ENCODE measurements around the gene WDR1. TPM values are rescaled to one million over a fixed set of nuclear protein-coding genes. Genes with fewer than 3 reads are reported as not detected.

WDR1 gene, protein sequence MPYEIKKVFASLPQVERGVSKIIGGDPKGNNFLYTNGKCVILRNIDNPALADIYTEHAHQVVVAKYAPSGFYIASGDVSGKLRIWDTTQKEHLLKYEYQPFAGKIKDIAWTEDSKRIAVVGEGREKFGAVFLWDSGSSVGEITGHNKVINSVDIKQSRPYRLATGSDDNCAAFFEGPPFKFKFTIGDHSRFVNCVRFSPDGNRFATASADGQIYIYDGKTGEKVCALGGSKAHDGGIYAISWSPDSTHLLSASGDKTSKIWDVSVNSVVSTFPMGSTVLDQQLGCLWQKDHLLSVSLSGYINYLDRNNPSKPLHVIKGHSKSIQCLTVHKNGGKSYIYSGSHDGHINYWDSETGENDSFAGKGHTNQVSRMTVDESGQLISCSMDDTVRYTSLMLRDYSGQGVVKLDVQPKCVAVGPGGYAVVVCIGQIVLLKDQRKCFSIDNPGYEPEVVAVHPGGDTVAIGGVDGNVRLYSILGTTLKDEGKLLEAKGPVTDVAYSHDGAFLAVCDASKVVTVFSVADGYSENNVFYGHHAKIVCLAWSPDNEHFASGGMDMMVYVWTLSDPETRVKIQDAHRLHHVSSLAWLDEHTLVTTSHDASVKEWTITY
- 157 TPM for total RNA-seq
- long read RNA-seq, transcript WDR1-203 (15 exons, 3,142 nt), result major isoform, 323 of 386 reads
- long read RNA-seq, transcript WDR1-202 (12 exons, 2,722 nt), result minor isoform, 7 of 386 reads
- long read RNA-seq, partial matches to known transcripts, result 43 of 386 reads
- long read RNA-seq, other reads (novel, unspliced or antisense), result 13 of 386 reads

DNA sequence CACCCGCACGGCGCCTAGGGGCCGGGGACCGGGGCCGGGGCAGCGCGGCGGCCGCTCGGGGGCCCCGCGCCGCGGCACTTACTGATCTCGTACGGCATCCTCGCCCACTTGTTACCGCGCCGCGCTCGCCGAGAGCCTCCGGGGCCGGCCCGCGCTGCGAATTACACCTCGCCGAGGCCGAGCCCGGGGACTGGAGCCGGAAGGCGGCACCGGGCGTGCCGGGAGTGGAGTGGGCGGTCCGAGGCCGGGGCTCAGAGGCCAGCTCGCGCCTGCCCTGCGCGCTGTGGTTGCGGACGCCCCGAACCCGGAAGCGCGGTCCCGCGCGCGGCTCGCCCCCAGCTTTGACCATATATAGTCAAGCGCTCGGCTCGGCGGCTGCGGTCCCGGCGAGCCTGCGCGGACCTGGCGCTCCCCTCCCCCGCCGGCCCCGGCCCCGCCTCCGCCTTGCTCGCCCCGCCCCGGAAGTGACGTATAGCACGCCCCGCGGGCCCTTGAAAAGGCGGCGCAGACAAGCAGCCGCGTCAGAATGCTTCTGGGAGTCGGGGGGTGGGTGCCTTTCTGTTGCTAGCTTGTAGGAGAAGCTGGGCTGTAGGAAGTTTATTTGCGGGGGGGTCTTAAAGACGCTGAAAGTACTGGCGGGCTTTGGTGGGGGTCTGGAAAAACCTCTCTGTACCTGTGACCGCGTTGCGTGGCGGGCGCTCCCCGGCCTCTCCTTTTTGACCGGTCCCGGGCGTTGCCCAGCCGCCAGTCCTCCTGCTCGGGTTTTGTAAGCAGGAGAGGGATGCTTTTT, at the start of gene WDR1:
WDR1 (minus strand) TSS at position 231 of the 790 bp plus-strand sequence; CDS start at position 98, 133 bp downstream.
- peak; percentile 97 for DNase-seq
- peaks cover 33% of the 10 kb centered on the region for H3K36me3 ChIP-seq
- H3K27ac ChIP-seq (replicated peaks), result peak within 1 kb of the TSS; percentile 96
- H3K4me3 ChIP-seq, result peak within 1 kb of the TSS; percentile 90
- TF ChIP-seq, protein P1, sequence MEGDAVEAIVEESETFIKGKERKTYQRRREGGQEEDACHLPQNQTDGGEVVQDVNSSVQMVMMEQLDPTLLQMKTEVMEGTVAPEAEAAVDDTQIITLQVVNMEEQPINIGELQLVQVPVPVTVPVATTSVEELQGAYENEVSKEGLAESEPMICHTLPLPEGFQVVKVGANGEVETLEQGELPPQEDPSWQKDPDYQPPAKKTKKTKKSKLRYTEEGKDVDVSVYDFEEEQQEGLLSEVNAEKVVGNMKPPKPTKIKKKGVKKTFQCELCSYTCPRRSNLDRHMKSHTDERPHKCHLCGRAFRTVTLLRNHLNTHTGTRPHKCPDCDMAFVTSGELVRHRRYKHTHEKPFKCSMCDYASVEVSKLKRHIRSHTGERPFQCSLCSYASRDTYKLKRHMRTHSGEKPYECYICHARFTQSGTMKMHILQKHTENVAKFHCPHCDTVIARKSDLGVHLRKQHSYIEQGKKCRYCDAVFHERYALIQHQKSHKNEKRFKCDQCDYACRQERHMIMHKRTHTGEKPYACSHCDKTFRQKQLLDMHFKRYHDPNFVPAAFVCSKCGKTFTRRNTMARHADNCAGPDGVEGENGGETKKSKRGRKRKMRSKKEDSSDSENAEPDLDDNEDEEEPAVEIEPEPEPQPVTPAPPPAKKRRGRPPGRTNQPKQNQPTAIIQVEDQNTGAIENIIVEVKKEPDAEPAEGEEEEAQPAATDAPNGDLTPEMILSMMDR (IDR thresholded peaks at IDR 0.05; ENCODE audit: borderline replicate concordance), result no peak
- no peaks in the 10 kb centered on the region for H3K9me3 ChIP-seq (replicated peaks)
- intact Hi-C loops (cut with micrococcal nuclease), result no loop called here
- H3K4me1 ChIP-seq, result peaks cover 53% of the 10 kb centered on the region
- H3K27me3 ChIP-seq (ENCODE audit: low read depth), result no peaks in the 10 kb centered on the region

DNA sequence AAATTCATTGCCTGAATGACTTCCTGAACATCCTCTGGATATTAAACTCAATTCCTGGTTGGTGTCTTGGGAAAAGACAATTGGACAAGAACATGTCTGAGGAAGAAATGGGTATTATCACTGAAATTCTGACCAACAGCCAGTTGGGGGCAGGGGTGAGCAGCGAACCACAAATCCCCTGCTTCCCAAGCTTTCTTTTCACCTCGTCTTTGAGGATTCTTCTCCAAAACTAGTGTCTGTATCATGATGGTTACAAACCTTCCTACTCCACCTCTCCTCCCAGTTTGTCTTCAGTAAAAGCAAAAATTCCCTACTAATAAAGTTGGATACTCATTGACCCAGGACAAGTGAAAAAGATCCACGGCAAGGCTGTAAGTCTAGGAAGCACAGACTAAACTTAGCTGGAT, 48.3 kb upstream of the WDR1 start:
- intact Hi-C loops (cut with micrococcal nuclease), result loop anchor here (5.0 kb wide), 2 partner anchors 237 to 387 kb away; no protein-coding TSS in a partner anchor
- Histone ChIP-seq H3K36me3 (no peaks in the 10 kb centered on the region), H3K27me3 (ENCODE audit: low read depth) (no peaks in the 10 kb centered on the region), H3K27ac (replicated peaks) (no peak overlapping the region), H3K4me1 (peaks cover 32% of the 10 kb centered on the region), H3K4me3 (no peak overlapping the region), H3K9me3 (replicated peaks) (no peaks in the 10 kb centered on the region)
- TF ChIP-seq, protein P1 (IDR thresholded peaks at IDR 0.05; ENCODE audit: borderline replicate concordance), result peak; percentile 70
- no peak for DNase-seq

DNA sequence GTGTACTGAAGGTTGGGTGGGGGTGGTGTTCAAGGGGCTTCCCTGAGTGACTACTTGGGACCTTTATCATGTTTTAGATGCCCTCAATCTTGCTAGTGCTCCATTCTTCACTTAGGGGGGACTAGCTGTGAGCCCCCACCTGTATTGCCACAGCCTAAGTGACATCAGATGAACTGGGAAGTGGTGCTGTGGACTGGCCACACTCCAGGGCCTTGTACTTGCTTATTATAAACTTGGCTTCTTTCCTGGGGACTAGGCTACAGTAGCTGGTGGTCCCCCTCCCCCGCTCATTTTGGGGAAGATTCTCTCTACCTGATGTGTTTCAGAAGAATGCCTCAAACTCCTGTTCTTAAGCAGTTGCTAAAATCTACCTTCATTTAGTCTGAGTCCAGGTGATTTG, 46.7 kb upstream of the WDR1 start:
- DNase-seq, result peak; percentile 29
- H3K27ac ChIP-seq (replicated peaks), result no peak overlapping the region
- intact Hi-C loops (cut with micrococcal nuclease), result loop anchor here (5.0 kb wide), 1 partner anchor 389 kb away; no protein-coding TSS in a partner anchor
- no peaks in the 10 kb centered on the region for H3K36me3 ChIP-seq
- TF ChIP-seq, protein P1 (IDR thresholded peaks at IDR 0.05; ENCODE audit: borderline replicate concordance), result no peak
- H3K4me1 ChIP-seq, result peaks cover 32% of the 10 kb centered on the region
- H3K27me3 ChIP-seq (ENCODE audit: low read depth), result no peaks in the 10 kb centered on the region
- H3K9me3 ChIP-seq (replicated peaks), result no peaks in the 10 kb centered on the region
- no peak overlapping the region for H3K4me3 ChIP-seq

DNA sequence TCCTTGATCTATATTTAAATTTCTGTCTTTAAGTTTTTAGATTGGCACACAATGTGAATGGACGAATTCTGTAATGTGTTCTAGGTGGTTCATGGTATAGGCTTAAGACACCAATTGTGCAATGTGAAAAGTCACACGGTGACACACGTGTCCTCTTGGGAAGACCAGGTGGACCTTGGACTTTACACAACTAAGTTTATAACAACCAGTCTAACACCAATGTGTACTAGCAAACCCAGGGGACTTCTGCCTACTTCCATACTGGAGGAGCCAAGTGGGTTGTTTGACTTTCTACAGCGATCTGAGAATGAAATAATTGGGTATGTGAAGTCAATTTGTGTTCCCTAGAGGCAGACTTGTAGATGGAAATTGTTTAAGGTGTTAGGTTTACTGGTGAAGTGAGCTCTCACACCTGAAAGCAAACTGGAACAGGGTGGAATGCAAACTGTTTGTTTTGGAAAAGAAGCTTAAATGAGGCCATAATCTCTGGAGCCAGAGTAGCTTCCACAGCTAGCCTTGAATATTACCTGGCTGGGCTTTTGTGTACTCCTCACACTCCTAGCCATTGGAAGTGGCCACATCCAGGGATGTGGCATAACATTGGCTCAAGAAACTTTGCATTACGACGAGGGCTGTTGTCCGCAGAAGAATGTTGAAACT, 45.9 kb upstream of the WDR1 start:
- Histone ChIP-seq H3K4me1 (peaks cover 32% of the 10 kb centered on the region), H3K36me3 (no peaks in the 10 kb centered on the region), H3K9me3 (replicated peaks) (no peaks in the 10 kb centered on the region), H3K27ac (replicated peaks) (no peak overlapping the region), H3K4me3 (no peak overlapping the region), H3K27me3 (ENCODE audit: low read depth) (no peaks in the 10 kb centered on the region)
- intact Hi-C loops (cut with micrococcal nuclease), result loop anchor here (5.0 kb wide), 1 partner anchor 390 kb away; no protein-coding TSS in a partner anchor
- no peak for DNase-seq
- TF ChIP-seq, protein P1 (IDR thresholded peaks at IDR 0.05; ENCODE audit: borderline replicate concordance), result no peak
